GM18861 (cell line): ENCODE data around the gene ANO8.

Source experiments
- ATAC-seq: cut with Tn5 transposase; IDR thresholded peaks from one replicate; pipeline ENCODE4 v1.9.1; 2021; ENCODE audit not compliant: unreplicated experiment

ANO8 gene

GRCh38 chr19:17346109-17346671 is 11.5 kb upstream of the ANO8 start:
- no peak for ATAC-seq

- ATAC-seq, result no peak
Observed at GRCh38 chr19:17341845-17342244, 7.2 kb upstream of the ANO8 start.

- no peak for ATAC-seq
Observed at GRCh38 chr19:17341386-17341785, 6.7 kb upstream of the ANO8 start.

GRCh38 chr19:17340871-17341357 is 6.3 kb upstream of the ANO8 start:
- ATAC-seq, result no peak

GRCh38 chr19:17340302-17340870 is 5.7 kb upstream of the ANO8 start:
- no peak for ATAC-seq

- ATAC-seq, result no peak
Observed at GRCh38 chr19:17339088-17339741, 4.6 kb upstream of the ANO8 start.

GRCh38 chr19:17338433-17339078 is 3.9 kb upstream of the ANO8 start:
- no peak for ATAC-seq

GRCh38 chr19:17337675-17338432 is 3.2 kb upstream of the ANO8 start:
- ATAC-seq, result no peak

GRCh38 chr19:17336872-17337674 is 2.4 kb upstream of the ANO8 start, which contains the start of gene GTPBP3:
Gene GTPBP3, plus strand, starts transcription at chr19:17337553. Its CDS starts 59 bp downstream, at chr19:17337612.
- peak; percentile 81 for ATAC-seq

- no peak for ATAC-seq
Observed at GRCh38 chr19:17335575-17335974, 920 bp upstream of the ANO8 start.

GRCh38 chr19:17333611-17334413 is 843 bp downstream of the ANO8 start:
- ATAC-seq, result no peak

- ATAC-seq, result no peak
Observed at GRCh38 chr19:17332677-17333581, 1.7 kb downstream of the ANO8 start.

- ATAC-seq, result no peak
Observed at GRCh38 chr19:17332360-17332676, 2.3 kb downstream of the ANO8 start.

- no peak for ATAC-seq
Observed at GRCh38 chr19:17331045-17331558, 3.6 kb downstream of the ANO8 start.

GRCh38 chr19:17330262-17331044 is 4.2 kb downstream of the ANO8 start:
- ATAC-seq, result no peak

- ATAC-seq, result no peak
Observed at GRCh38 chr19:17329366-17330261, 5.0 kb downstream of the ANO8 start.
